Parathyroid adenoma (tissue), 2 donors: Measurements from ENCODE around the gene GALNT17.

ENCODE experiments used
- H2AFZ ChIP-seq: fragments of 300-600 bp; sonication (generic); one replicate; pipeline ENCODE4 v1.7.0; 2017; ENCODE audit warnings: antibody characterized with exemption, mild to moderate bottlenecking
- H3K27ac ChIP-seq: fragments of 300-600 bp; sonication (generic); one replicate; pipeline ENCODE4 v1.7.0; 2017
- H3K27me3 ChIP-seq: fragments of 300-600 bp; sonication (generic); one replicate; pipeline ENCODE4 v1.7.0; 2017; ENCODE audit warnings: low read length; ENCODE audit not compliant: control insufficient read depth, insufficient read depth
- H3K36me3 ChIP-seq: fragments of 300-600 bp; sonication (generic); one replicate; pipeline ENCODE4 v1.7.0; 2017; ENCODE audit warnings: low read length; ENCODE audit not compliant: control insufficient read depth, insufficient read depth
- H3K4me1 ChIP-seq: fragments of 300-600 bp; sonication (generic); one replicate; pipeline ENCODE4 v1.7.0; 2017; ENCODE audit warnings: control low read depth
- H3K4me2 ChIP-seq: fragments of 300-600 bp; sonication (generic); one replicate; pipeline ENCODE4 v1.7.0; 2017; ENCODE audit warnings: low read length
- H3K4me3 ChIP-seq: fragments of 300-600 bp; sonication (generic); one replicate; pipeline ENCODE4 v1.7.0; 2017; ENCODE audit warnings: low read depth, low read length
- H3K79me2 ChIP-seq: fragments of 300-600 bp; sonication (generic); one replicate; pipeline ENCODE4 v1.7.0; 2017; ENCODE audit warnings: control low read depth
- H3K9ac ChIP-seq: fragments of 300-600 bp; sonication (generic); one replicate; pipeline ENCODE4 v1.7.0; 2017; ENCODE audit warnings: mild to moderate bottlenecking
- H3K9me3 ChIP-seq: fragments of 300-600 bp; sonication (generic); one replicate; pipeline ENCODE4 v1.7.0; 2017; ENCODE audit warnings: low read length; ENCODE audit not compliant: control insufficient read depth
- TF ChIP-seq, protein P1 (sequence below): fragments of 300-600 bp; sonication (generic); IDR thresholded peaks from one replicate; pipeline ENCODE4 v1.7.0; 2017; ENCODE audit warnings: antibody characterized with exemption, mild to moderate bottlenecking
- donor health status: primary hyperparathyroidism.

GALNT17 gene

GRCh38 chr7:71278257-71278656 lies 146.3 kb downstream of the GALNT17 start:
- Histone ChIP-seq H3K36me3 (no peaks in the 10 kb centered on the region), H3K79me2 (no peaks in the 10 kb centered on the region), H3K4me1 (no peaks in the 10 kb centered on the region), H3K27ac (no peak overlapping the region), H3K4me3 (no peak overlapping the region), H2AFZ (no peak overlapping the region), H3K4me2 (no peak overlapping the region), H3K9me3 (no peaks in the 10 kb centered on the region), H3K27me3 (no peaks in the 10 kb centered on the region), H3K9ac (no peak overlapping the region)
- TF ChIP-seq, protein P1, sequence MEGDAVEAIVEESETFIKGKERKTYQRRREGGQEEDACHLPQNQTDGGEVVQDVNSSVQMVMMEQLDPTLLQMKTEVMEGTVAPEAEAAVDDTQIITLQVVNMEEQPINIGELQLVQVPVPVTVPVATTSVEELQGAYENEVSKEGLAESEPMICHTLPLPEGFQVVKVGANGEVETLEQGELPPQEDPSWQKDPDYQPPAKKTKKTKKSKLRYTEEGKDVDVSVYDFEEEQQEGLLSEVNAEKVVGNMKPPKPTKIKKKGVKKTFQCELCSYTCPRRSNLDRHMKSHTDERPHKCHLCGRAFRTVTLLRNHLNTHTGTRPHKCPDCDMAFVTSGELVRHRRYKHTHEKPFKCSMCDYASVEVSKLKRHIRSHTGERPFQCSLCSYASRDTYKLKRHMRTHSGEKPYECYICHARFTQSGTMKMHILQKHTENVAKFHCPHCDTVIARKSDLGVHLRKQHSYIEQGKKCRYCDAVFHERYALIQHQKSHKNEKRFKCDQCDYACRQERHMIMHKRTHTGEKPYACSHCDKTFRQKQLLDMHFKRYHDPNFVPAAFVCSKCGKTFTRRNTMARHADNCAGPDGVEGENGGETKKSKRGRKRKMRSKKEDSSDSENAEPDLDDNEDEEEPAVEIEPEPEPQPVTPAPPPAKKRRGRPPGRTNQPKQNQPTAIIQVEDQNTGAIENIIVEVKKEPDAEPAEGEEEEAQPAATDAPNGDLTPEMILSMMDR, result no peak

- no peak overlapping the region for H3K9ac ChIP-seq
- H3K27me3 ChIP-seq, result no peaks in the 10 kb centered on the region
- no peaks in the 10 kb centered on the region for H3K4me1 ChIP-seq
- no peak overlapping the region for H3K4me2 ChIP-seq
- no peaks in the 10 kb centered on the region for H3K36me3 ChIP-seq
- H3K4me3 ChIP-seq, result no peak overlapping the region
- no peak overlapping the region for H3K27ac ChIP-seq
- no peak overlapping the region for H2AFZ ChIP-seq
- H3K9me3 ChIP-seq, result no peaks in the 10 kb centered on the region
- H3K79me2 ChIP-seq, result no peaks in the 10 kb centered on the region
- TF ChIP-seq, protein P1, result no peak
These were observed 149.3 kb downstream of the GALNT17 start for GRCh38 chr7:71281261-71281660.

GRCh38 chr7:71283802-71284201 lies 151.9 kb downstream of the GALNT17 start:
- no peak overlapping the region for H3K4me3 ChIP-seq
- H3K79me2 ChIP-seq, result no peaks in the 10 kb centered on the region
- H3K4me1 ChIP-seq, result no peaks in the 10 kb centered on the region
- TF ChIP-seq, protein P1, result no peak
- H3K9me3 ChIP-seq, result no peaks in the 10 kb centered on the region
- no peak overlapping the region for H3K9ac ChIP-seq
- H2AFZ ChIP-seq, result no peak overlapping the region
- H3K36me3 ChIP-seq, result no peaks in the 10 kb centered on the region
- H3K4me2 ChIP-seq, result no peak overlapping the region
- H3K27me3 ChIP-seq, result no peaks in the 10 kb centered on the region
- no peak overlapping the region for H3K27ac ChIP-seq

GRCh38 chr7:71285571-71286145 lies 153.7 kb downstream of the GALNT17 start:
- Histone ChIP-seq H3K9ac (no peak overlapping the region), H3K36me3 (no peaks in the 10 kb centered on the region), H2AFZ (no peak overlapping the region), H3K4me1 (no peaks in the 10 kb centered on the region), H3K79me2 (no peaks in the 10 kb centered on the region), H3K4me2 (no peak overlapping the region), H3K4me3 (no peak overlapping the region), H3K27ac (no peak overlapping the region), H3K27me3 (no peaks in the 10 kb centered on the region), H3K9me3 (no peaks in the 10 kb centered on the region)
- TF ChIP-seq, protein P1, result no peak

- H3K4me3 ChIP-seq, result no peak overlapping the region
- no peaks in the 10 kb centered on the region for H3K9me3 ChIP-seq
- no peak overlapping the region for H3K4me2 ChIP-seq
- TF ChIP-seq, protein P1, result no peak
- H2AFZ ChIP-seq, result no peak overlapping the region
- no peak overlapping the region for H3K27ac ChIP-seq
- H3K4me1 ChIP-seq, result no peaks in the 10 kb centered on the region
- no peaks in the 10 kb centered on the region for H3K27me3 ChIP-seq
- H3K9ac ChIP-seq, result no peak overlapping the region
- no peaks in the 10 kb centered on the region for H3K36me3 ChIP-seq
- H3K79me2 ChIP-seq, result no peaks in the 10 kb centered on the region
These were observed 154.4 kb downstream of the GALNT17 start for GRCh38 chr7:71286336-71286735.
